Endometrial microvascular endothelial cells (primary cell): ENCODE results near the gene CRMP1. TPM values are rescaled to one million over a fixed set of nuclear protein-coding genes. Genes with fewer than 3 reads are reported as not detected.

ENCODE experiments used
- in situ Hi-C: cut with HindIII; loops from 2 replicates; pipeline ENCODE4 v1.10.0; 2017; ENCODE audit warnings: low sequenced_read_pairs, low pct_unique_long_range_greater_than_20kb; ENCODE audit errors: inconsistent ontology term
- total RNA-seq: library from RNA; depleted of rRNA; stranded (reverse); fragments of >200 nt; gene quantifications from one replicate; pipeline ENCODE4 v1.2.3, GENCODE V29; 2015; ENCODE audit errors: inconsistent ontology term

The CRMP1 gene
- total RNA-seq, 1 donor from 2014 or later, result 0.09 TPM

DNA sequence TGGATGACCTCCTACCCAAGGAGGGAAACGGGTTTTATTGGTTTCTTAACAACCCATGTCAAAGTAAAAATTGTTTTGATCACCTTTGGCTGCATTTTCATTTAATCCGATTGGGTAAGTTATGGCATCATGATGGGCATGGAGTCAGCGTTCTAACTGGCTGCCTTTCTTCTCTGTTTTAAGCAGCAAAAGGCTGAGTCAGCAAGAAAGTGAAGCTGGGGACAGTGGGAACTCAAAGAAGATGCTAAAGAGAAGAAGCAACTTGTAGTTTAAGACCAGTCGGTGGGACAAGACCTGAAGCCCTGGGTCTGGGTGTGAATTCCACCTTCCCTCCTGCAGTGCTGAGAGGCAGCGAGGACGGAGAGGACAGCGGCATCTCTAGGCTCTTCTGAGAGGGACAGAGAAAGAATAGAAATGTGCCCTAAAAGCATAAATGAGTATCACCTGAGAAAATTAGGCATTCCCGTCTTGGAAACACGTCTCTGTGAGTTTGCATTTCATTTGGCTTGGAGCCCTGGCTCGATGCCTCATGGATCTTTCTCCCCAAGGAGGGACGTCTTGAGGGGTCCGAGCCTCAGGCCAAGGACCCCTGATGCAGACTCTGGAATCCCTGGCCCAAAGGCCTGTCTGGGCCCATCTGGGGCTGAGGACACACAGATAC lies 82.0 kb downstream of the CRMP1 start:
- in situ Hi-C loops, result no loop called here

GRCh38 chr4:5810151-5810550 lies 82.7 kb downstream of the CRMP1 start:
- in situ Hi-C loops, result no loop called here

- in situ Hi-C loops, result no loop called here
Observed at GRCh38 chr4:5809216-5809776, 83.6 kb downstream of the CRMP1 start.

- in situ Hi-C loops, result no loop called here
Observed at GRCh38 chr4:5808081-5808741, 84.7 kb downstream of the CRMP1 start.

DNA sequence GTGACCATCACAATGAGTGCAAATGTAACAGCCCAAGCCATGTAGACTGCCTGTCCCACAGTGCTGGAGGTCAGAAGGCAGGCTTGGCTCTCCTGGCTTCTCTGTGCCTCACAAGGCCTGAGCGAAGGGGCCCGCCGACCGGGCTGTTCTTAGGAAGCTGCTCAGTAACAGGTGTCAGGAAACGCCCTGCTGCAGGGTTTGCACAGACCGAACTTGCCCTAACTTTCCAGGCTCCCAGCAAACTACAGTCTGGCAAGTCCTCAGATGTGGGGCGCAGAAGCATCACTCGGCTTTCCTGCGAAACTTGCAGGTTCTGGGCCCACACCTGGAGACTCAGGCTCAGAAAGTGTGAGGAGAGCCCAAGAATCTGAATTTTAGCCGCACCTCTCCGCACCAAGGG lies 87.6 kb downstream of the CRMP1 start:
- in situ Hi-C loops, result no loop called here

DNA sequence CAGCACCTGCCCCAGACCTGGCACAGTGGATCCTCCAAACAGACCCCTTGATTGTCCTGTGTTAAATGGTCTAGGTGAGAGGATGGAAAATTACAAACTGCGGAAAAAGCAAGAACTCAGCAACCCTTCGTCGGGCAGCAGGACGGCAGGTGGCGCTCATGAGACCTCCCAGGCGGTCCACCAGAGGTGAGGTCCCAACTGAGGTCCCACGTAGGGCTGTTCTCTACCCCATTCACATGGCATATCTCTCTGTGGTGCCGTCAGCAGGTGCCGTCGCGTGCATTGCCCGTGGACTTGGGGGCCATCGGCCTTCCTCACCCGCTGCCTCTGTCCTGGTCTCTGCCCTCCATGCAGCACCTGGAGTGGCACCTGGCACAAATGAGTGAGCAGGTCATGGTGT lies 88.2 kb downstream of the CRMP1 start:
- in situ Hi-C loops, result no loop called here

DNA sequence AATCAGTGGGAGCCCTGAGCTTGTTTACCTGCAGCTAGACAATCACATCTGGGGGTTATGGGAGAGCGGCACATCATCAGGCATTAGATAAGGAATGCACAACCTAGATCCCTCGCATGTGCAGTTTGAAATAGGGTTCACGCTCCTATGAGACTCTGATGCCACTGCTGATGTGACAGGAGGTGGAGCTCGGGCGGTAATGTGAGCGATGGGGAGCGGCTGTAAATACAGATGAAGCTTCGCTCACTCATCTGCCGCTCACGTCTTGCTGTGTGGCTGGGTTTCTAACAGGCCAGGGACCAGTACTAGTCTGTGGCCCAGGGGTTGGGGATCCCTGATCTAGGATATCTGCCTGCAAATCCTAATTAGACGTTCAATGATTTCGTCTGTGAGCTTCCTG lies 90.3 kb downstream of the CRMP1 start:
- in situ Hi-C loops, result no loop called here

GRCh38 chr4:5801696-5802095 lies 91.2 kb downstream of the CRMP1 start:
- in situ Hi-C loops, result no loop called here

DNA sequence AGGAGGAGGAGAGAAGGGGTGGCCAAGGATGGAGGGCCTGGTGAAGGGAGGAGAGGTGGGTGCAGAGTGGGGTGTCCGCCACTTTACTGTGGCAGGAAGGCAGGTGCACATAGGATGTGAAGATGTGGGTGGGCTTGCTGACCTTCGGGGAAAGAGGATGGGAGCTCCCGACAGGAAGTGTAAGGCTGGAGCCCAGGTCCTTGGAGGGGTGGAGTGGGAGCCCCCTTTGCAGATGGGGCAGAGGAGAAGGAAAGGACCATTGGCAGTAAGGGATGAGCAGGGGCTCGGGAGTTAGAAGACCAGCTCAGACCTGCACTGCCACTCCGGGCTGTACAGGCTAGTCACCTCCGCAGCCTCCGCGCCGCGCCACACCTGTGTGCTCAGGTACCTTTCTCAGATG lies 92.4 kb downstream of the CRMP1 start:
- in situ Hi-C loops, result no loop called here

GRCh38 chr4:5799406-5799805 lies 93.5 kb downstream of the CRMP1 start:
- in situ Hi-C loops, result no loop called here

GRCh38 chr4:5798946-5799345 lies 93.9 kb downstream of the CRMP1 start:
- in situ Hi-C loops, result no loop called here

DNA sequence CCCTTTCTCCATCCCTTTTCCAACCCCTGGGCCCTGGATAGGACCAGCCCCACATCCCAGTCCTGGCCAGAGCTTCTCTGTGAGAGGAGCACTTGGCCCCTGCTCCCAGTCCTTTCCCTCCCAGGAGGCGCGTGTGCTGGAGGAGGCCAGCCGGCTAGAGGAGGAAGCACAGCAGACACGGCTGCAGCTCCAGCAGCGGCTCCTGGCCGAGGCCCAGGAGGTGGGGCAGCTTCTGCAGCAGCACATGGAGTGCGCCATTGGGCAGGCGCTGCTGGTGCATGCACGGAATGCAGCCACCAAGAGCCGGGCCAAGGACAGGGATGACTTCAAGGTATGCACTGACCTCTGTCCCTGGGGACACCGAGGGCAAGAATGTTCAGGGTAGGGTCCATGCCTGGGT lies 94.4 kb downstream of the CRMP1 start:
- in situ Hi-C loops, result no loop called here

DNA sequence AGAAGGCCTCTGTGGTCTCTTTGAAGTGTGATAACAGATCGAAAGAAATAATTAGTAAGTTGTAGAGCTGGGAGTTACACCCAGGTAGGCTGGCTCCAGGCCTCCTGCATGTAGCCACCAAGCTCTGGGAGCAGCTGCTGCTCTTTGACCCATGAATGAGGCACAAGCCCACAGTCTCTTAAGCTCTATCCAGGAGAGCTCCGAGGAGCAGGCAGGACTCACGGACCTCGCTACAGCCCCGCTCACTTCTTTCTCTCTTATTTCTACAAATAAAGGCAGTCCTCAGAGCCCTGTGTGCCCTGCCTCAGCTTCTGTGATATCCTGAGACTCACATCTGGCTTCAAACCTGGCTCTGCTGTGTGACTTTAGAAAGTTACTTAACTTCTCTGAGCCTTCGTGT lies 95.0 kb downstream of the CRMP1 start:
- in situ Hi-C loops, result no loop called here

- in situ Hi-C loops, result no loop called here
Observed at GRCh38 chr4:5796976-5797375, 95.9 kb downstream of the CRMP1 start.

GRCh38 chr4:5795580-5795979 lies 97.3 kb downstream of the CRMP1 start:
- in situ Hi-C loops, result no loop called here

- in situ Hi-C loops, result no loop called here
Observed at GRCh38 chr4:5793514-5793913, 99.4 kb downstream of the CRMP1 start.

DNA sequence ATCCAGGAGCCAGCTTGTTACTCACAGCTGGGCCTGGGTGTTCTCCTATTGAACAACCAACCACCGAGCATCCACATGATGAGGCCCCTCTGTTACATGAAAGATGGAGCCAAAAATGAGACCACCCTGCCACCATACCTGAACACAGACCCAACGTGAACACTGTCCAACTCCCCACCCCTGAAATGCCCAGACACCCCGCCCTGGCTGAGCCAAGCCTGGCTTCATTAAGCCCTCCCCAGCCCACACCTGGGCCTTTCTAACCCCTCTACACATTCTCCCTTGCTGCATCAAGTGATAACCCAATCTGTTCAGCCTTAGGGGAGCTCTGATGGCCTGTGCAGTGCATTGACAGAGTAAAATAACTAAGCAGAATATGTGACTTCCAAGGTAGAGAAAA lies 101.2 kb downstream of the CRMP1 start:
- in situ Hi-C loops, result no loop called here

GRCh38 chr4:5790546-5790857 lies 102.4 kb downstream of the CRMP1 start:
- in situ Hi-C loops, result no loop called here

DNA sequence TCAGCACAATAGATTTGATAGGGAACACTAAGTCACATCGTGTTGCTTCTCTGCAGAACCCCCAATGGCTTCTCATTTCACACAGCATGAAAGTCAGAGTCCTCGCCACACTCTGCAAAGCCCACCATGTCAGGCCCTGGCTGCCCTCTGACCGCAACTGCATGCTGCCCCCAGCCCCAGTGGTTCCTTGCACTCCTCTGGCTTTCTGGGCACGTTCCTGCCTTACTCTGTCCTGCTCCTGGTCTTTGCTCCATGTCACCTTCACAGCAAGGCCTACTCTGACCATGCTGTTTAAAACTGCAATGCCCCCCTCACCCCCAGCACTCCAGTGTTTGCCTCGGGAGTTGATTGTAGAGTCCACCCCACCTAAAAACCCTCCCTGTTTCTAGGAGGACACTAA lies 103.7 kb downstream of the CRMP1 start:
- in situ Hi-C loops, result no loop called here

DNA sequence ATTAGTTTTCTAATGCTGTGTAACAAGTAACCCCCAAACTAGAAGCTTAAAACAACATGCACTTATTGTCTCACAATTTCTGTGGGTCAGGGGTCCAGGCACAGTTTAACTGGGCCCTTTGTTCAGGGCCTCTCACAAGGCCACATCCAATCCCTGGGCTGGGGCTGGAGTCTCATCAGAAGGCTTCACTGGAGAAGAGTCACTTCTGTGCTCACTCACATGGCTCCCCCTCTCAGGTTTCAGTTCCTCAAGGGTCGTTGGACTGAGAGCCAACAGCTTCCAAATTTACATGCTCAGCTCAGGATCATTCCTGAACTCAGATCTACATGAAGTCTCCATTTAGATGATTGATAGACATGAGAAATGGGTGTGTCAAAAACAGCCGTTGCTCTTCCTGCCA lies 104.7 kb downstream of the CRMP1 start:
- in situ Hi-C loops, result no loop called here

GRCh38 chr4:5787311-5787710 lies 105.6 kb downstream of the CRMP1 start:
- in situ Hi-C loops, result no loop called here
